H54 (cell line): ENCODE data around the gene GPR35.
"Not testable (repeated sequence)": the region's sequence is repeated elsewhere in the genome, so short reads cannot be mapped to it uniquely, and the experiment has no call there.

Experiments
- DNase-seq: peaks from one replicate; pipeline ENCODE4 v3.0.0; 2011; ENCODE audit warnings: low spot score, mixed read lengths; ENCODE audit not compliant: insufficient read length
- FAIRE-seq: peaks from 3 replicates; lab custom pipeline; 2011; peaks lifted over from hg19 to GRCh38; lab: Jason Lieb, UNC
- POLR2A ChIP-seq: IDR thresholded peaks from 2 replicates; pipeline ENCODE4 v1.6.1; 2011; ENCODE audit warnings: low read depth, mild to moderate bottlenecking, low read length

Gene GPR35

DNA sequence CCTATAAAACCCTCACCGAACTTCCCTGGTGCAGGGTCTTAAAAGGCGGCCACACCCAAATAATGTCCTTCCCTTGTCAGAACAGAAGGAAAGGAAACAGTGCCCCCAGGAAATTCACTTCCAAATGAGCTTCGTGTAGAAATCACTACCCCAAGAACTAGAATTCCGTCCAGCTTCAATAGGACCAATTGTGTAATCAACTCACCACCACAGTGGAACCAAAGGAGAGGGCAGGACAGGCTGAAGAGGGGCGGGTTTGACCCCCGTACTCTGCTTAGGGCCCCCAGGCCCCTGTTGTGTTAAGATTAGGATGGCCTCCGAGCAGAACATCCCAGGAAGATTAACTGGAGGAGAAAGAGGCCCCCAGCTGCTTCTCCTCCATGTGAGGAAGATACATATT is 24.1 kb downstream of the GPR35 start:
- no peak for DNase-seq
- no peak for FAIRE-seq
- TF ChIP-seq POLR2A = no peak

DNA sequence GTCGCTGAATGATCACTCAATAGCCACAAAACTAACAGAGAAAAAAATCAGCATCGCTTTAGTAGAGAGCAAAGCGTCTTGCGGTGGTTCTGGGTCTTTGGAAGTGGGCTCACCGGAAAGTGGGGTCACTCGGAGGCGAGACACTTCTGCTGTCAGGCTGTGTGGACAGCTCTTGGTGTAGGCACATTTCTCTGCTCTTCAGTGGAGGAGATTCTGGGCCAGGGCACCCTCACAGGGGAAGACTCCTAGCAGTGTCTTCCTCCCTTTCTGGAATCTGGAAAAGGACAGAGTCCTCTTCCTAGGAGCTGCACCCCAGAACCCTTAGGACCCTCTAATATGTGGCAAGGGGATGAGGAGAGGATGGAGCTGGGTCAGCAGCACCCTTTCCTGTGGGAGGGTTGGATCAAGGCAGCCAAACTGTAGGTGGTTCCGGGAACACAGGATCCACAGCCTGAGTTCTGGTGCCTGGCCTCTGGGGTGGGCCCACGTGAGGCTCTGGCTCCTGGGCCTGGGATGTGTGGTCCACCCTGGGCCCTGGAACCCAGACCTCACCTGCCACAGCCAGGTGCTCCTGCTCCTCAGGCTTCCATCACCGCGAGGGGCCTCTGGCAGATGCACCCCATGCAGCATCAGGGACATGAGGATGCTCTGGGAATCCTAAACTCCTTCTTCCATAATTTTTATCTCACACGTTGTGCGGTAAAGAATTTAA is 25.1 kb downstream of the GPR35 start:
- no peak for FAIRE-seq
- no peak for DNase-seq
- TF ChIP-seq POLR2A = no peak

DNA sequence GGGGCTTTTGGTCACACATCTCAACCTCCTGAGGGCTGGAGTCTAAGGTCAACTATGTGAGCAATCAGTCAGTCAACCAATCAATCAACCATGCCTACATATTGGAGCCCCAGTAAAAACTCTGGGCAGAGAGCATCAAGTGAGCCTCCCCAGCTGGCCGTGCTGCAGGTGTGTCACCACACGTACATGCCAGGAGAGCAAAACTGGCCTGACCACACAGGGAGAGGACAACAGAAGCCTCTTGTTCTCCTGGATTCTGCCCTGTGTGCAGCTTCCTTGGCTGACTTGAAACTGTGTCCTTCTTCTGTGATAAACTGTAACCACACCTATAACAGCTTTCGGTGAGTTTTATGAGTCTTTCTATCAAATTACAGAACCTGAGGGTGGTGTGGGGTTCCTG is 25.9 kb downstream of the GPR35 start:
- no peak for TF ChIP-seq POLR2A
- FAIRE-seq (no peak), DNase-seq (no peak)

GRCh38 chr2:240655931-240656886 is 30.9 kb downstream of the GPR35 start:
- peak; percentile 63 for DNase-seq
- no peak for TF ChIP-seq POLR2A
- no peak for FAIRE-seq

- FAIRE-seq, DNase-seq: not testable (repeated sequence)
Measured at GRCh38 chr2:240659883-240660282, 34.6 kb downstream of the GPR35 start.

DNA sequence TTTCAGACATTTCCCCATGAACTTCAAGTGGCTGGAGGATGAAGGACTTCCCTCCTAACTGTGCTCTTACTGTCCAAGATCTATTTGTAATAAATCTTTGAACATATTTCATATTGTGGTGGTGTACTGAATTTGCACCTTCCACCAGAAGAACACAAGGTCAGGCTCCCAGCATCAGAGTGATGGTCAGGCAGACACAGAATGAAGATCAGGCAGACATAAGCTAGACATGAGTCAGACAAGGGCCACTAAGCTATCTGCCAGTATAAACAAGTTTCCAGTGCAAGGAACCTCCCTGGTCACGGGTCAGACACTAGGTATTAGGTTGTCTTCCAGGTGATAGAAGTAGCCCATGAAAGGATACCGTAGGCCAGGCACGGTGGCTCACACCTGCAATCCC is 37.4 kb downstream of the GPR35 start:
- TF ChIP-seq POLR2A = no peak

DNA sequence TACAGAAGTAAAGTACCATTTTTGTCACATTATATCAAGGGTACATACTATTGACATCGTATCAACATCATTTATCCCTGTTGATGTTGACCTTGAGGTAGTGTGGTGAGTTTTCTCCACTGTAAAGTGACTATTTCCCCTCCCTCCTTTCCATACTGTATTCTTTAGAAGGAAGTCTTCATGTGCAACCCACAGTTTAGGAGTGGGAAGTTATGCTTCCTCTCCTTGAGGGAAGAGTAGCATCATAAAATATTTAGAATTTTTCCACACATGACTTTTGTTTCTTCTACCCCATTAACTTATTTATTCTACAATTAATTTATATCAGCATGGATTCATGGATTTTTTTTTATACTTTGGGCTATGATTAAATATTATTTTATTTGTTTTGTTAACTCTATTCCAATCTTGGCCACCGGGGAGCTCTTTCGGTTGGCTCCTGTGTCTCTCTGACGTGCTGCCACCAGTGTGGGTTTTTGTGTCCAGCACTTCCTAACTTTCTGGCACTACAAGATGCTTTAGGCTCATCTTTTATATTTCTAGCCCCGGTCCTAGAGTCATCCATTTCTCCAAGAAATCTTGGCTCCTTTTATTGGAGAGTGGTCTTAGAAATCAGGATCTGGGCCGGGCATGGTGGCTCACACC is 38.4 kb downstream of the GPR35 start:
- DNase-seq = no peak
- FAIRE-seq = no peak
- no peak for TF ChIP-seq POLR2A

More for the DNA sequence above, 37.4 kb downstream of the GPR35 start:
- FAIRE-seq = no peak
- DNase-seq = no peak

DNA sequence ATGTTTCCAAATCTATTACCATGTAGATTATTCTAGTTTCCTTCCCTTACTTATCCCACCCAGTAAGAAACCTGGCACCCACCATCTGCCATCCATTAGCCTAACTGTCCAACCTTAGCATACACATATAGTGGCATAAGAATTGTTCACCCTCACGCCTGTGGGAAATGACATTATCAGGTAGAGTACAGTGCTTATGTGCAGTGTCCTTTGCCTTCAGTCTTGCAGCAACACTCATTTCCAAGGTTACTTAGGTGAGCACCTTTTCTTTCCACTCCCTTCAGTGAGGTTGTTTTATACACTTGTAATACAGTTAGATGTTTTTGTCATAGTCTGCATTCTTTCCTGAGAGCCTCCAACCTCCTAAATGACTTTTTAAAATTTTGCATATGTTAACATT is 39.3 kb downstream of the GPR35 start:
- DNase-seq (no peak), FAIRE-seq (no peak)
- TF ChIP-seq POLR2A = no peak

DNA sequence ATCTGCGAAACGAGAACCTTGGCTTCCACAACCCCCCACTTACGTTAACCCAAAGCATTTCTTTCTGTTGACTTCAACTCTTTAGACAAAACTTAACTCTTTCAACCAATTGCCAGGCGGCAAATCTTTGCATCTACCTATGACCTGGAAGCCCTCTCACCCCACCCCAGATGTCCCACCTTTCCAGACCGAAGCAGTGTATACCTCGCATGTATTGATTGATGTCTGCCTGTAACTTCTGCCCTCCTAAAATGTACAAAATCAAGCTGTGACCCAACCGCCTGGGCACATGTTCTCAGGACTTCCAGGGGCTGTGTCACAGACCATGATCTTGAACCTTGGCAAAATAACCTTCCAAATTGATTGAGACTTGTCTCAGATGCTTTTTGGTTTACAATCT is 45.1 kb downstream of the GPR35 start:
- no peak for FAIRE-seq
- no peak for DNase-seq
- no peak for TF ChIP-seq POLR2A

GRCh38 chr2:240670950-240671349 is 45.7 kb downstream of the GPR35 start:
- TF ChIP-seq POLR2A = no peak
- FAIRE-seq = no peak
- DNase-seq = no peak

- DNase-seq = no peak
- TF ChIP-seq POLR2A = no peak
- no peak for FAIRE-seq
Measured at GRCh38 chr2:240672076-240672700, 46.9 kb downstream of the GPR35 start.

- no peak for TF ChIP-seq POLR2A
- DNase-seq = no peak
- FAIRE-seq = no peak
Measured at GRCh38 chr2:240672701-240673190, 47.5 kb downstream of the GPR35 start.

- FAIRE-seq, DNase-seq: not testable (repeated sequence)
Measured at GRCh38 chr2:240674461-240675184, 49.3 kb downstream of the GPR35 start.

DNA sequence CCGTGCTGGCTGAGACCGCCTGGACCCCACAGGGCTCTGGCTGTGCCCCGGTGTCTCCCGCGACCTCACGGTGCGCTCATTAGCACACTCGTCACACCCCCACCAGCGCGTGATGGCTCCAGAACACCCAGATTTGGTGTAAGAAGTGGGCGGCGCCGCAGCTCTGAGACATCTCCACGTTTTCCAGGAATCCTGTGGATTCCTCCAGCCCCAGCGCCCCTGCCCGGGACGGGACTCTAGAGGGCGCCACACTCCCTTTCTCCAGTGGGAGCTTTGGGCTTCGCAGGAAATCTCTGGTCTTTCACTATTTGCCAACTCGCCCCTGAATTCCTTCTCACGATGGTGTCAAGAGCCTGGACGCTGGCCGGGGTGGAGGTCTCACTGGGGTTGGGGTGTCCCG is 50.1 kb downstream of the GPR35 start:
- DNase-seq, FAIRE-seq: not testable (repeated sequence)

- DNase-seq, FAIRE-seq: not testable (repeated sequence)
Measured at GRCh38 chr2:240678043-240678442, 52.8 kb downstream of the GPR35 start.

DNA sequence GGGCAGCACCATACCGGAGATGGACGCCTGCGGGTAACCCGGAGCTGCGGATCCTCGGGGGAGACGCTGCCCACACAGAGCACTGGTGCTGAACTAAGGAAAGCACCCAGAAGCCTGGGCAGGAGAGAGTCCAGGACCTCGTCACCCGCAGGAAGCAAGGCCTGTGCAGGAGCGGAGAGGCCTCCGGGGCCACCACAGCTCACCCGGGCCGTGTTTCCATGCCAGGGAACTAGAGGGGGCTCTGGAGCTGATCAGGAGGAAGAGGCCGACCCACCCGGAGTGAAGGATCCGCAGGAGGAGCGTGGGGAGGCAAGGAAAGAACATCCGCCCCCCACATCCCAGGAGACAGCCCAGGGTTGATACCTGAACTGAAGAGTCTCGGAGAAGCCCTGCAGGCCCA is 53.6 kb downstream of the GPR35 start:
- not testable (repeated sequence) for DNase-seq, FAIRE-seq

DNA sequence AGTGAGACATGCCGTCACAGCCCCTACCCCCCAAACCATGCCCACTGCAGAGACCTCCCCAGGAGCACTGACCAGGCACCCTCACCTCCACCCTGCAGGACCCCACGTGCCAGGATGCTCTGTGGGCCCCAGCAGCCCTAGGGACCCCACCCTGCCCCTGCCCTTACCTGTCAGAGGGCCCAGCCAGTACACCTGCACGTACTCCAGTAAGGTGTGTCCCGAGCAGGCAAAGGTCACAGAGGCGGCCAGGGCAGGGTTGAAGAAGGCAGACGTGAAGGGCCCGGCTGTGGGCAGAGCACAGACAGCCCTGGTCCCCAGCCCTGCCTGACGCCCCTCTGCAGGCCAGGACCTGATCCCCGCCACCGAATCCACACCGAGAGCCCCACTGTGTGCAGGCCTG is 54.9 kb downstream of the GPR35 start:
- DNase-seq, FAIRE-seq: not testable (repeated sequence)
